MM.1S (cell line): Measurements from ENCODE around the gene NSD1.

Source experiments
- DNase-seq: peaks from one replicate; pipeline ENCODE4 v3.0.0-alpha.2; 2015
- H2AFZ ChIP-seq: fragments of 300-600 bp; sonication (generic); 2 replicates; pipeline ENCODE4 v1.6.0; 2016; ENCODE audit warnings: antibody characterized with exemption, low read length
- H3F3A ChIP-seq: fragments of 300-600 bp; sonication (generic); 2 replicates; pipeline ENCODE4 v1.6.1; 2016; ENCODE audit warnings: mild to moderate bottlenecking, antibody characterized with exemption, low read length, moderate library complexity, mixed read lengths; ENCODE audit not compliant: insufficient read depth
- H3K27ac ChIP-seq: fragments of 300-600 bp; sonication (generic); 2 replicates; pipeline ENCODE4 v1.5.1; 2016; ENCODE audit warnings: mild to moderate bottlenecking, low read length
- H3K27me3 ChIP-seq: fragments of 300-600 bp; sonication (generic); replicated peaks from 2 replicates; pipeline ENCODE4 v1.6.0; 2016; ENCODE audit warnings: low read length; ENCODE audit not compliant: insufficient read depth
- H3K36me3 ChIP-seq: fragments of 300-600 bp; sonication (generic); replicated peaks from 2 replicates; pipeline ENCODE4 v1.6.1; 2016; ENCODE audit warnings: mild to moderate bottlenecking, low read length, mixed read lengths; ENCODE audit not compliant: insufficient read depth
- H3K4me1 ChIP-seq: fragments of 300-600 bp; sonication (generic); 2 replicates; pipeline ENCODE4 v1.6.1; 2016; ENCODE audit warnings: low read length, mixed read lengths
- H3K4me2 ChIP-seq: fragments of 300-600 bp; sonication (generic); 2 replicates; pipeline ENCODE4 v1.6.0; 2016; ENCODE audit warnings: low read depth, low read length
- H3K4me3 ChIP-seq: fragments of 300-600 bp; sonication (generic); 2 replicates; pipeline ENCODE4 v1.5.1; 2016; ENCODE audit warnings: low read length, mixed read lengths
- H3K79me2 ChIP-seq: fragments of 300-600 bp; sonication (generic); 2 replicates; pipeline ENCODE4 v1.6.1; 2016; ENCODE audit warnings: mixed run types, low read length, mixed read lengths
- H3K9ac ChIP-seq: fragments of 300-600 bp; sonication (generic); 2 replicates; pipeline ENCODE4 v1.6.1; 2016; ENCODE audit warnings: low read length, mixed read lengths
- H3K9me2 ChIP-seq: fragments of 300-600 bp; sonication (generic); replicated peaks from 2 replicates; pipeline ENCODE4 v1.6.1; 2016; ENCODE audit warnings: mild to moderate bottlenecking, low read length, mixed read lengths; ENCODE audit not compliant: insufficient read depth
- H3K9me3 ChIP-seq: fragments of 300-600 bp; sonication (generic); replicated peaks from 2 replicates; pipeline ENCODE4 v1.6.1; 2016; ENCODE audit warnings: mild to moderate bottlenecking, low read length, mixed read lengths; ENCODE audit not compliant: insufficient read depth
- H4K20me1 ChIP-seq: fragments of 300-600 bp; sonication (generic); 2 replicates; pipeline ENCODE4 v1.6.1; 2016; ENCODE audit warnings: mild to moderate bottlenecking, low read length, moderate library complexity, mixed read lengths; ENCODE audit not compliant: insufficient read depth
- EZH2 ChIP-seq: fragments of 300-600 bp; sonication (generic); optimal IDR thresholded peaks from 2 replicates; pipeline ENCODE3; 2017; ENCODE audit warnings: low read depth, mild to moderate bottlenecking, antibody characterized with exemption, low read length, mixed read lengths
- EZH2phosphoT487 ChIP-seq: fragments of 300-600 bp; sonication (generic); IDR thresholded peaks from 2 replicates; pipeline ENCODE4 v1.6.1; 2018; ENCODE audit warnings: antibody characterized with exemption, low read length
- TF ChIP-seq, protein P1 (sequence below): fragments of 300-600 bp; sonication (generic); IDR thresholded peaks from 2 replicates; pipeline ENCODE4 v1.5.1; 2016; ENCODE audit warnings: antibody characterized with exemption, low read length, mixed read lengths

The NSD1 gene

DNA sequence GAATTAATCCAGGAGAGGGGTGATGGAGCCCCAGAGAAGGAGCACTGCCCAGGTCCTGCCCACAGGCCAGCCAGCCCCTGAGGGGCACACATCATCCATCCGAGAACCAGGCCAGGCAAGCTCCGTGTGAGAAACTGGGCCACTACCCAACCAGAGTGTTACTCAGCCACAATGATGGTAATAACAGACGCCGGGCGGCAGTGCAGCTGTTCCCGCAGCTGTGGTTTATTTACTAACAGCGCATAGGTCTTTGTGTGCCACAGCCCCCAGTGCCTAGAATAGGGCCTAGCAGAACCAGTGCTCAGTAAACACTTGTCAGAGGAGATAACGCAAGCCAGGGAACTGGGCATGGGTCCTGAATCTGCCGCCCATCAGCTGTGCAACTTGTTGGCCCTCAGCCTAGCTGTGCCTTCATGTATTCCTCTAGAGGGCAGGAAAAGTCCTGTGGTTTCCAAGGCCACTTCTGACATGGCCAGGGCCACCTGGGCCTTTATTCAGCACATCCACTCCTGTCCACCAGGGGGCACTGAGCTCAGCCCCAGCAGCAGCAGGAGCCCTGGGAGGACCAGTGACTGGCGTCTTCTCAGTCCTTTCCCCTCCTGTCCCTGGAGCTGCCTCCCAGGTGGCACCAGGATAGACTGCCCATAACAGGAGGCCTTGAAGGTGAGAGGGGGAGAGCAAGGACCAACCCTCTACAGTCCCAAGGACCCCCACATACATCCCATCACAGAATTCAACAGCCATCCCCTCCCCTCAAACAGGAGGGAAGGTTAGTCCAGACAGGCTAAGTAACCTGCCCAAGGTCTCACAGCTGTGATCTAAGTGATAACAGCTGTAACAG is 176.0 kb downstream of the NSD1 start:
- H2AFZ ChIP-seq, result no peak overlapping the region
- H3K4me3 ChIP-seq, result peak overlapping the region; percentile 99
- H4K20me1 ChIP-seq, result 0 out of 2 replicates have a peak, but pooled peaks cover 7% of the 10 kb centered on the region
- peak; percentile 81 for DNase-seq
- H3F3A ChIP-seq, result peaks cover 67% of the 10 kb centered on the region
- H3K9me2 ChIP-seq, result no peaks in the 10 kb centered on the region
- H3K27me3 ChIP-seq, result no peaks in the 10 kb centered on the region
- peaks cover 24% of the 10 kb centered on the region for H3K4me1 ChIP-seq
- no peaks in the 10 kb centered on the region for H3K9me3 ChIP-seq
- no peak for TF ChIP-seq EZH2phosphoT487
- no peak for TF ChIP-seq EZH2
- TF ChIP-seq, protein P1, sequence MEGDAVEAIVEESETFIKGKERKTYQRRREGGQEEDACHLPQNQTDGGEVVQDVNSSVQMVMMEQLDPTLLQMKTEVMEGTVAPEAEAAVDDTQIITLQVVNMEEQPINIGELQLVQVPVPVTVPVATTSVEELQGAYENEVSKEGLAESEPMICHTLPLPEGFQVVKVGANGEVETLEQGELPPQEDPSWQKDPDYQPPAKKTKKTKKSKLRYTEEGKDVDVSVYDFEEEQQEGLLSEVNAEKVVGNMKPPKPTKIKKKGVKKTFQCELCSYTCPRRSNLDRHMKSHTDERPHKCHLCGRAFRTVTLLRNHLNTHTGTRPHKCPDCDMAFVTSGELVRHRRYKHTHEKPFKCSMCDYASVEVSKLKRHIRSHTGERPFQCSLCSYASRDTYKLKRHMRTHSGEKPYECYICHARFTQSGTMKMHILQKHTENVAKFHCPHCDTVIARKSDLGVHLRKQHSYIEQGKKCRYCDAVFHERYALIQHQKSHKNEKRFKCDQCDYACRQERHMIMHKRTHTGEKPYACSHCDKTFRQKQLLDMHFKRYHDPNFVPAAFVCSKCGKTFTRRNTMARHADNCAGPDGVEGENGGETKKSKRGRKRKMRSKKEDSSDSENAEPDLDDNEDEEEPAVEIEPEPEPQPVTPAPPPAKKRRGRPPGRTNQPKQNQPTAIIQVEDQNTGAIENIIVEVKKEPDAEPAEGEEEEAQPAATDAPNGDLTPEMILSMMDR, result peak; percentile 96
- peak overlapping the region; percentile 98; the same call in 1 of the 2 replicates for H3K4me2 ChIP-seq
- H3K79me2 ChIP-seq, result peaks cover 71% of the 10 kb centered on the region
- no peaks in the 10 kb centered on the region for H3K36me3 ChIP-seq
- peak overlapping the region; percentile 89; the same call in 1 of the 2 replicates for H3K9ac ChIP-seq
- peak overlapping the region; percentile 18; the same call in 1 of the 2 replicates for H3K27ac ChIP-seq

DNA sequence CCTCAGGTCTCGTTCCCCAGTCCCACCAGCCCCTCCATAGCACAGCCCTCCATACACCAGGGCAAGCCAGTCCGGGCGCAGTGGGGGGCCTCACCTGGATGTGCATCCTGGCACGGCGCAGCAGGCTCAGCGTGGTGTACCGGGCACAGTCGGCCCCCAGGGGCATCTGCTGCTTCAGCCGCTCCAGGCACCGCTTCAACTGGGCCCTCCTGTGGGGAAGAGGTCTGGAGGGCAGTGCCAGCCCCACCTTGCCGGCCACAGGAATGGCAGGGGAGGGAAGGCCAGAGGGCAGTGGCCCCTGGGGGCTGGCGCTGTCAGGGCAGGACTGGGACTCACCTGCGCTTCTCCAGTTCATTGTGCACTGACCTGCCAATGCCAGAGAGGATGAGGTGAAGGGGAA is 176.8 kb downstream of the NSD1 start:
- peak overlapping the region; percentile 98 for H3K4me2 ChIP-seq
- peak overlapping the region; percentile 93; the same call in 1 of the 2 replicates for H3K27ac ChIP-seq
- H3K4me1 ChIP-seq, result peaks cover 24% of the 10 kb centered on the region
- peaks cover 63% of the 10 kb centered on the region for H3K79me2 ChIP-seq
- peak overlapping the region; percentile 89 for H3K9ac ChIP-seq
- no peak for DNase-seq
- H2AFZ ChIP-seq, result no peak overlapping the region
- H3K9me3 ChIP-seq, result no peaks in the 10 kb centered on the region
- TF ChIP-seq EZH2 (no peak), EZH2phosphoT487 (no peak)
- TF ChIP-seq, protein P1, result no peak
- peaks cover 60% of the 10 kb centered on the region for H3F3A ChIP-seq
- no peaks in the 10 kb centered on the region for H3K36me3 ChIP-seq
- no peaks in the 10 kb centered on the region for H3K9me2 ChIP-seq
- no peaks in the 10 kb centered on the region for H3K27me3 ChIP-seq
- H4K20me1 ChIP-seq, result 0 out of 2 replicates have a peak, but pooled peaks cover 2% of the 10 kb centered on the region
- peak overlapping the region; percentile 99 for H3K4me3 ChIP-seq

DNA sequence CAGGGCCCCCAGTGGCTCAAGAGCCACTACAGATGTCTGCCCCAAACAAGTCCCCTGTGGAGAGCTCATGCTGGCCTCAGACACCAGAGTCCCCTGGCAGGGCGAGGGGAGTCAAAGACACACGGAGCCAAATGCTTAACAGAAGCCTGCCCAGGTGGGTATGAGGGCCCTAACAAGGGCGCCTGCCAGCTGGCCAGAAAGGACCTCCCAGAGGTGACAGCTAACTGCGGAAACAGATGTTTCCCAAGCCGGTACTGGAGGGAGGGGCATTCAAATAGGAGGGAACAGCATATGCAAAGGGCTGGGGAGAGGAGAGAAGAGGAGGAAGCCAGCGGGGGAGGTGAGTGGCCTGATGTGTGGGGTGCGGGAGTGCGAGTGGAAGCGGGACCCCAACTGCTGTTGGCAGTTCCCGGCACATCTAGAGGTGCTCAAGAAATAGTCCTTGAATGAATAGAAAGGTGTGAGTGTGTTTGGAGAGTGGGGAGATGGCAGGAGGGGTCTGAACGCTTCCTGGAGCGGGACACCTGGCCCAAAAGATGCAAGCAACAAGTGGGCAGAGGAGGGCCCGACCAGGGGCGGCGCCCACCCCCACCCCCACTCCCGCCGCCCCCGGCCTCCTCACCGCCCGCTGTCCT is 177.3 kb downstream of the NSD1 start:
- Histone ChIP-seq H3K9ac (peak overlapping the region; percentile 89), H2AFZ (0 out of 2 replicates have a peak overlapping the region, but pooled peaks have one; percentile 17), H3K36me3 (no peaks in the 10 kb centered on the region), H3K79me2 (peaks cover 58% of the 10 kb centered on the region), H3K9me2 (no peaks in the 10 kb centered on the region), H3K4me3 (peak overlapping the region; percentile 99), H3K9me3 (no peaks in the 10 kb centered on the region), H3K27me3 (no peaks in the 10 kb centered on the region), H4K20me1 (no peaks in the 10 kb centered on the region), H3F3A (peaks cover 55% of the 10 kb centered on the region), H3K4me1 (peaks cover 18% of the 10 kb centered on the region), H3K27ac (peak overlapping the region; percentile 93; the same call in 1 of the 2 replicates), H3K4me2 (peak overlapping the region; percentile 98)
- peak; percentile 73 for DNase-seq
- TF ChIP-seq EZH2, result no peak
- TF ChIP-seq, protein P1, result no peak
- no peak for TF ChIP-seq EZH2phosphoT487
